ENCODE results near the gene SEL1L2.

Gene SEL1L2

DNA sequence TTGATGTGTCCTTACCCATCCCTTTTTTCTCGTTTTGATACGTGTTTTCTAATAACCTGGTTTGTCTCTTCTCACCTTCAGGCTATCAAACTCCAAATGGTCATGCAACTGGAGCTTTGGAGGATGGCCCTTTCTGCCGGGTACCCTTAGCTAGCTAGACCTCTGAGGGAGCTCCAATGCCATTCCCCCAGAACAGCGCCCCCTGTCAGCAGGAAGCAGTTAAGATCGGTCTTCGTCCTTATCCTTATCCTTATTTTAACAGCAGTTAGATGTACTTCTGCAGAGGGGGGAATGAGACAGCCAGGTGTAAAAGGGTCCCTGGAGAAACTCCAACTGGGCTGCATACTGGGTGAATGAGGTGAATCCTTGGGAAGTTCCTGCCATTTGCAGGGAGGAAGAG lies 37.2 kb downstream of the SEL1L2 start:
- Histone ChIP-seq H3K79me2 (ENCODE audit: insufficient read depth, low read length) (no peaks in the 10 kb centered on the region), H3K9me3 (ENCODE audit: insufficient read depth, low read depth, low read length) (no peaks in the 10 kb centered on the region), H3K4me1 (ENCODE audit: insufficient read depth, low read length, poor library complexity, severe bottlenecking) (no peaks in the 10 kb centered on the region), H3K4me3 (ENCODE audit: low read length, poor library complexity, severe bottlenecking) (no peak overlapping the region), H3K36me3 (ENCODE audit: insufficient read depth, low read length) (no peaks in the 10 kb centered on the region), H2AFZ (ENCODE audit: low read length) (no peak overlapping the region), H3K4me2 (ENCODE audit: low read depth, low read length, poor library complexity, severe bottlenecking) (no peak overlapping the region), H3K9ac (ENCODE audit: low read depth, low read length, poor library complexity, severe bottlenecking) (no peak overlapping the region), H4K20me1 (ENCODE audit: insufficient read depth, low read length, poor library complexity, severe bottlenecking) (no peaks in the 10 kb centered on the region), H3F3A (ENCODE audit: low read depth) (no peaks in the 10 kb centered on the region), H3K9me2 (replicated peaks; ENCODE audit: low read depth, low read length) (no peaks in the 10 kb centered on the region), H3K27me3 (ENCODE audit: insufficient read depth, low read length, poor library complexity, severe bottlenecking) (no peaks in the 10 kb centered on the region)
- TF ChIP-seq, protein P1, sequence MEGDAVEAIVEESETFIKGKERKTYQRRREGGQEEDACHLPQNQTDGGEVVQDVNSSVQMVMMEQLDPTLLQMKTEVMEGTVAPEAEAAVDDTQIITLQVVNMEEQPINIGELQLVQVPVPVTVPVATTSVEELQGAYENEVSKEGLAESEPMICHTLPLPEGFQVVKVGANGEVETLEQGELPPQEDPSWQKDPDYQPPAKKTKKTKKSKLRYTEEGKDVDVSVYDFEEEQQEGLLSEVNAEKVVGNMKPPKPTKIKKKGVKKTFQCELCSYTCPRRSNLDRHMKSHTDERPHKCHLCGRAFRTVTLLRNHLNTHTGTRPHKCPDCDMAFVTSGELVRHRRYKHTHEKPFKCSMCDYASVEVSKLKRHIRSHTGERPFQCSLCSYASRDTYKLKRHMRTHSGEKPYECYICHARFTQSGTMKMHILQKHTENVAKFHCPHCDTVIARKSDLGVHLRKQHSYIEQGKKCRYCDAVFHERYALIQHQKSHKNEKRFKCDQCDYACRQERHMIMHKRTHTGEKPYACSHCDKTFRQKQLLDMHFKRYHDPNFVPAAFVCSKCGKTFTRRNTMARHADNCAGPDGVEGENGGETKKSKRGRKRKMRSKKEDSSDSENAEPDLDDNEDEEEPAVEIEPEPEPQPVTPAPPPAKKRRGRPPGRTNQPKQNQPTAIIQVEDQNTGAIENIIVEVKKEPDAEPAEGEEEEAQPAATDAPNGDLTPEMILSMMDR (conservative IDR thresholded peaks at IDR 0.05; ENCODE audit: low read length) = peak; percentile 37
- no peak for TF ChIP-seq EZH2phosphoT487 (IDR thresholded peaks at IDR 0.05; ENCODE audit: borderline replicate concordance)

DNA sequence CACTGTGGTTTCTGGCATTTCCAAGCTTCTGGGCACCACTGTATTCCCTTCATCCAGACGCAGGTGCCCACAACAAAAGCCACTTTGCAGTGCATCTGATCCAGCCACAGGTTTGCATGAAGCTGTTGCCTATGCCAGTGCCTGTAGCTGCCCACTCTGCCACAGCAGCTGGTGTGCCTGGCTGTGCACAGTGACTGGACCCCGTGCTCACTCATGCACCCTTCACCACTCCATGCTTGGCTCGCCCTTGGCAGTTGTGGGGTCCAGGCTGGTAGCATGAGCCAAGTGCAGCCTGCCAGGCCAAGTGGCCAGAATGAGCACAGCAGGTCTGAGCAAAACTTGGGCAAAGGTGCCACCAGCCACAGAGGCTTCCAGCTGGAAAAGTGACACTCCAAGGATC lies 42.7 kb downstream of the SEL1L2 start:
- TF ChIP-seq, protein P1 (conservative IDR thresholded peaks at IDR 0.05; ENCODE audit: low read length) = no peak
- TF ChIP-seq EZH2phosphoT487 (IDR thresholded peaks at IDR 0.05; ENCODE audit: borderline replicate concordance) = no peak
- Histone ChIP-seq H4K20me1 (ENCODE audit: insufficient read depth, low read length, poor library complexity, severe bottlenecking) (no peaks in the 10 kb centered on the region), H3K36me3 (ENCODE audit: insufficient read depth, low read length) (no peaks in the 10 kb centered on the region), H3K4me1 (ENCODE audit: insufficient read depth, low read length, poor library complexity, severe bottlenecking) (no peaks in the 10 kb centered on the region), H3K79me2 (ENCODE audit: insufficient read depth, low read length) (no peaks in the 10 kb centered on the region), H3F3A (ENCODE audit: low read depth) (no peaks in the 10 kb centered on the region), H3K4me3 (ENCODE audit: low read length, poor library complexity, severe bottlenecking) (no peak overlapping the region), H2AFZ (ENCODE audit: low read length) (no peak overlapping the region), H3K9ac (ENCODE audit: low read depth, low read length, poor library complexity, severe bottlenecking) (no peak overlapping the region), H3K4me2 (ENCODE audit: low read depth, low read length, poor library complexity, severe bottlenecking) (no peak overlapping the region), H3K9me3 (ENCODE audit: insufficient read depth, low read depth, low read length) (no peaks in the 10 kb centered on the region; the same call in 1 of the 2 replicates), H3K9me2 (replicated peaks; ENCODE audit: low read depth, low read length) (no peaks in the 10 kb centered on the region), H3K27me3 (ENCODE audit: insufficient read depth, low read length, poor library complexity, severe bottlenecking) (no peaks in the 10 kb centered on the region)

DNA sequence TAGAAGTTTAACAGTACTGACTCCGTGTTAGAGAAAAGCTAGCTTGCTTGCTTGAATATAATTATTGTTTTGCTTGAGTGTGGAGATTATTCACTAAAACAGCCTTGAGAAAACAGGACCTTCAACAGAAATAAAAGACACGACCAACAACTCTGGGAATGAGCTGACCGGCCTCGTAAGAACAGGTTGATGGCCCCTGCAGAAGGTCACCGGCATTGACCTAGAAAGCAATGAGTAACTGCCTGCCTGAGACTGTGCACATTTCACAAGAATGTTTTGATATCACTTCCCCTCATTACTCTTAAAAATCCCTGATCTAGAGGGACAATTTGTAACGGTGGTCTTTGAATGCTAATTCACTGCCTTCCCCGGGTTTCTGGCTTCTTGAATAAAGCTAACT lies 49.4 kb downstream of the SEL1L2 start:
- Histone ChIP-seq H3K27me3 (ENCODE audit: insufficient read depth, low read length, poor library complexity, severe bottlenecking) (no peaks in the 10 kb centered on the region), H3K9ac (ENCODE audit: low read depth, low read length, poor library complexity, severe bottlenecking) (no peak overlapping the region), H4K20me1 (ENCODE audit: insufficient read depth, low read length, poor library complexity, severe bottlenecking) (no peaks in the 10 kb centered on the region), H3K9me2 (replicated peaks; ENCODE audit: low read depth, low read length) (no peaks in the 10 kb centered on the region), H3K4me3 (ENCODE audit: low read length, poor library complexity, severe bottlenecking) (no peak overlapping the region), H3K9me3 (ENCODE audit: insufficient read depth, low read depth, low read length) (no peaks in the 10 kb centered on the region), H3K4me1 (ENCODE audit: insufficient read depth, low read length, poor library complexity, severe bottlenecking) (no peaks in the 10 kb centered on the region), H2AFZ (ENCODE audit: low read length) (no peak overlapping the region), H3F3A (ENCODE audit: low read depth) (no peaks in the 10 kb centered on the region), H3K4me2 (ENCODE audit: low read depth, low read length, poor library complexity, severe bottlenecking) (no peak overlapping the region), H3K79me2 (ENCODE audit: insufficient read depth, low read length) (no peaks in the 10 kb centered on the region), H3K36me3 (ENCODE audit: insufficient read depth, low read length) (no peaks in the 10 kb centered on the region)
- TF ChIP-seq, protein P1 (conservative IDR thresholded peaks at IDR 0.05; ENCODE audit: low read length) = no peak
- TF ChIP-seq EZH2phosphoT487 (IDR thresholded peaks at IDR 0.05; ENCODE audit: borderline replicate concordance) = no peak
